Neuronal stem cell (in vitro differentiated cells): Measurements from ENCODE around the gene PTPRM.
A peak's percentile ranks its signal among the peaks of the same experiment; 100 is the strongest.
"Not testable (repeated sequence)": the region's sequence is repeated elsewhere in the genome, so short reads cannot be mapped to it uniquely, and the experiment has no call there.

Experiments
- DNase-seq: peaks from one replicate; pipeline ENCODE4 v3.0.0-alpha.2; 2013; ENCODE audit warnings: low spot score
- H2AFZ ChIP-seq: one replicate; pipeline ENCODE4 v1.6.1; 2013; ENCODE audit warnings: mild to moderate bottlenecking, low read length, inconsistent platforms
- H2AK5ac ChIP-seq: 2 replicates; pipeline ENCODE4 v1.6.1; 2013; ENCODE audit warnings: low read depth, mild to moderate bottlenecking, inconsistent platforms, low read length, moderate library complexity, mixed read lengths
- H2BK120ac ChIP-seq: 2 replicates; pipeline ENCODE4 v1.6.1; 2013; ENCODE audit warnings: low read depth, mild to moderate bottlenecking, inconsistent platforms, low read length, moderate library complexity, mixed read lengths
- H2BK12ac ChIP-seq: one replicate; pipeline ENCODE4 v1.6.1; 2013; ENCODE audit warnings: low read length, inconsistent platforms
- H2BK15ac ChIP-seq: 2 replicates; pipeline ENCODE4 v1.6.1; 2013; ENCODE audit warnings: mild to moderate bottlenecking, low read length, inconsistent platforms, mixed read lengths
- H2BK5ac ChIP-seq: one replicate; pipeline ENCODE4 v1.6.1; 2013; ENCODE audit warnings: inconsistent platforms, mild to moderate bottlenecking, low read length, moderate library complexity
- H3K14ac ChIP-seq: one replicate; pipeline ENCODE4 v1.6.1; 2013; ENCODE audit warnings: low read length, inconsistent platforms
- H3K18ac ChIP-seq: 2 replicates; pipeline ENCODE4 v1.6.1; 2013; ENCODE audit warnings: low read length, inconsistent platforms
- H3K23ac ChIP-seq: 2 replicates; pipeline ENCODE4 v1.6.1; 2013; ENCODE audit warnings: low read depth, mild to moderate bottlenecking, mixed read lengths, low read length, inconsistent platforms; ENCODE audit not compliant: poor library complexity
- H3K27ac ChIP-seq: replicated peaks from 3 replicates; pipeline ENCODE4 v1.5.1; 2013; ENCODE audit warnings: low read length, inconsistent platforms
- H3K27me3 ChIP-seq, 3 experiments: 2 replicates each; pipeline ENCODE4 v1.6.1; 2013; ENCODE audit warnings: low read length in 3 of 3, mild to moderate bottlenecking in 2 of 3, inconsistent platforms in 1 of 3, low read depth in 1 of 3, mixed read lengths in 1 of 3, moderate library complexity in 1 of 3; ENCODE audit not compliant: control insufficient read depth in 3 of 3, insufficient read depth in 3 of 3
- H3K36me3 ChIP-seq, 2 donors: replicated peaks in 1 of 2; 2 replicates each; pipeline ENCODE4 v1.6.1; 2013; ENCODE audit warnings: low read length in 2 of 2; ENCODE audit not compliant: control insufficient read depth in 2 of 2, insufficient read depth in 2 of 2
- H3K4ac ChIP-seq: 2 replicates; pipeline ENCODE4 v1.6.1; 2013; ENCODE audit warnings: inconsistent platforms, mild to moderate bottlenecking, low read length, moderate library complexity
- H3K4me1 ChIP-seq, 2 donors: 1 replicate in 1 of 2; 2 replicates in 1 of 2; pipeline ENCODE4 v1.6.1; 2013; ENCODE audit warnings: low read length in 2 of 2, low read depth in 1 of 2; ENCODE audit not compliant: control insufficient read depth in 2 of 2, insufficient read depth in 1 of 2
- H3K4me2 ChIP-seq: one replicate; pipeline ENCODE4 v1.6.1; 2013; ENCODE audit warnings: mild to moderate bottlenecking, low read length, inconsistent platforms; ENCODE audit not compliant: insufficient read depth, poor library complexity, severe bottlenecking
- H3K4me3 ChIP-seq, 2 donors: 2 replicates each; pipeline ENCODE4 v1.5.1; 2013; ENCODE audit warnings: low read length in 2 of 2, mild to moderate bottlenecking in 2 of 2, inconsistent platforms in 1 of 2, moderate library complexity in 1 of 2
- H3K79me1 ChIP-seq: one replicate; pipeline ENCODE4 v1.6.1; 2013; ENCODE audit warnings: low read depth, mild to moderate bottlenecking, inconsistent platforms, low read length, moderate library complexity
- H3K9ac ChIP-seq: one replicate; pipeline ENCODE4 v1.6.1; 2013; ENCODE audit warnings: mild to moderate bottlenecking, low read depth, low read length, inconsistent platforms; ENCODE audit not compliant: poor library complexity
- H3K9me3 ChIP-seq, 2 donors: replicated peaks in 1 of 2; 2 replicates each; pipeline versions ENCODE3 to v1.6.1; 2013; ENCODE audit warnings: low read length in 2 of 2, mild to moderate bottlenecking in 2 of 2, inconsistent platforms in 1 of 2, low read depth in 1 of 2, mixed read lengths in 1 of 2, moderate library complexity in 1 of 2; ENCODE audit not compliant: control insufficient read depth in 2 of 2, insufficient read depth in 1 of 2
- H4K8ac ChIP-seq: one replicate; pipeline ENCODE4 v1.6.1; 2013; ENCODE audit warnings: low read depth, mild to moderate bottlenecking, inconsistent platforms, low read length, moderate library complexity
- H4K91ac ChIP-seq: one replicate; pipeline ENCODE4 v1.6.1; 2013; ENCODE audit warnings: low read length, low read depth, mild to moderate bottlenecking, inconsistent platforms; ENCODE audit not compliant: poor library complexity
- WGBS, 2 donors: extraction: QIAGEN DNeasy Blood & Tissue Kit; methylation state at CpG; one replicate each; pipeline ENCODE4 v1.1.7; 2013; ENCODE audit warnings: missing lambda C conversion rate in 2 of 2, mixed read lengths in 1 of 2; ENCODE audit not compliant: insufficient read length in 2 of 2, insufficient replicate concordance in 1 of 2; ENCODE audit errors: extremely low coverage in 2 of 2; 5-methylcytosine and 5-hydroxymethylcytosine counted together

PTPRM gene

GRCh38 chr18:8056723-8057122 is 489.6 kb downstream of the PTPRM start:
- H3K27me3 ChIP-seq: no peaks in the 10 kb centered on the region
- H2BK120ac ChIP-seq: no peak overlapping the region
- no peak overlapping the region for H3K23ac ChIP-seq
- no peak overlapping the region for H3K14ac ChIP-seq
- no CpG with 5 or more reads among the region's 1 CpG for WGBS, 2 donors
- H3K18ac ChIP-seq: no peak overlapping the region
- H2AK5ac ChIP-seq: no peak overlapping the region
- no peaks in the 10 kb centered on the region for H3K79me1 ChIP-seq
- DNase-seq: no peak
- no peak overlapping the region for H2BK5ac ChIP-seq
- H3K4me1 ChIP-seq: no peaks in the 10 kb centered on the region
- no peaks in the 10 kb centered on the region for H3K9me3 ChIP-seq
- no peak overlapping the region for H3K4me2 ChIP-seq
- H3K36me3 ChIP-seq: no peaks in the 10 kb centered on the region
- no peak overlapping the region for H3K27ac ChIP-seq
- no peak overlapping the region for H4K8ac ChIP-seq
- H3K9ac ChIP-seq: no peak overlapping the region
- no peak overlapping the region for H2BK15ac ChIP-seq
- no peak overlapping the region for H2BK12ac ChIP-seq
- no peak overlapping the region for H4K91ac ChIP-seq
- no peak overlapping the region for H2AFZ ChIP-seq
- no peak overlapping the region for H3K4me3 ChIP-seq
- H3K4ac ChIP-seq: no peak overlapping the region

DNA sequence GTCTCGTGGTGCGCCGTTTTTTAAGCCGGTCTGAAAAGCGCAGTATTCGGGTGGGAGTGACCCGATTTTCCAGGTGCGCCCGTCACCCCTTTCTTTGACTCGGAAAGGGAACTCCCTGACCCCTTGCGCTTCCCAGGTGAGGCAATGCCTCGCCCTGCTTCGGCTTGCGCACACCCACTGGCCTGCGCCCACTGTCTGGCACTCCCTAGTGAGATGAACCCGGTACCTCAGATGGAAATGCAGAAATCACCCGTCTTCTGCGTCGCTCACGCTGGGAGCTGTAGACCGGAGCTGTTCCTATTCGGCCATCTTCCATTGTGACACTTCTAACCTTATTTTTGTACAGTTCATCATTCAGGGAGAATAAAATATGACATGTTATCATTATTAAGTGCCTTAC is 496.0 kb downstream of the PTPRM start:
- WGBS, 2 donors: no CpG with 5 or more reads among the region's 22 CpGs
- H3K4me1 ChIP-seq, H2BK5ac ChIP-seq, H3K4ac ChIP-seq, H3K9me3 ChIP-seq, H3K14ac ChIP-seq, H2BK15ac ChIP-seq, H3K18ac ChIP-seq, H3K36me3 ChIP-seq, H4K8ac ChIP-seq, DNase-seq, H2BK12ac ChIP-seq, H3K9ac ChIP-seq, H3K79me1 ChIP-seq, H4K91ac ChIP-seq, H3K27ac ChIP-seq, H2BK120ac ChIP-seq, H2AK5ac ChIP-seq, H3K27me3 ChIP-seq, H3K23ac ChIP-seq: not testable (repeated sequence)
- H2AFZ ChIP-seq: peak overlapping the region; percentile 29
- peak overlapping the region; percentile 11 for H3K4me2 ChIP-seq
- H3K4me3 ChIP-seq: peak overlapping the region in 1 of 2 donors; percentile 6

- Histone ChIP-seq H2BK5ac (no peak overlapping the region), H3K4me2 (no peak overlapping the region), H2BK12ac (no peak overlapping the region), H3K27ac (no peak overlapping the region), H3K27me3 (no peaks in the 10 kb centered on the region), H4K91ac (no peak overlapping the region), H3K18ac (no peak overlapping the region), H4K8ac (no peak overlapping the region), H3K79me1 (no peaks in the 10 kb centered on the region), H3K14ac (no peak overlapping the region), H3K9ac (no peak overlapping the region), H3K4me1 (peaks cover 0 to 9% of the 10 kb centered on the region in 2 donors), H3K4me3 (no peak overlapping the region), H3K23ac (no peak overlapping the region), H3K4ac (no peak overlapping the region), H2BK120ac (no peak overlapping the region), H3K36me3 (no peaks in the 10 kb centered on the region), H2AK5ac (no peak overlapping the region), H2BK15ac (no peak overlapping the region), H3K9me3 (no peaks in the 10 kb centered on the region), H2AFZ (no peak overlapping the region)
- DNase-seq: no peak
Measured at GRCh38 chr18:8063733-8064132, 496.6 kb downstream of the PTPRM start.

GRCh38 chr18:8065284-8065683 is 498.2 kb downstream of the PTPRM start:
- Histone ChIP-seq H3K36me3 (no peaks in the 10 kb centered on the region), H4K8ac (no peak overlapping the region), H3K9ac (no peak overlapping the region), H3K27me3 (no peaks in the 10 kb centered on the region), H2AFZ (no peak overlapping the region), H3K4me2 (no peak overlapping the region), H4K91ac (no peak overlapping the region), H3K9me3 (peaks cover 0 to 4% of the 10 kb centered on the region in 2 donors), H2BK5ac (no peak overlapping the region), H2BK15ac (no peak overlapping the region), H2AK5ac (no peak overlapping the region), H3K4me1 (peaks cover 0 to 9% of the 10 kb centered on the region in 2 donors), H3K27ac (no peak overlapping the region), H3K4ac (no peak overlapping the region), H3K14ac (no peak overlapping the region), H3K23ac (no peak overlapping the region), H3K18ac (no peak overlapping the region), H3K79me1 (no peaks in the 10 kb centered on the region), H2BK120ac (no peak overlapping the region), H3K4me3 (no peak overlapping the region), H2BK12ac (no peak overlapping the region)
- DNase-seq: no peak
- WGBS, 2 donors: no CpG with 5 or more reads among the region's 4 CpGs
